ENCODE results near the gene NLGN2. TPM values are rescaled to one million over a fixed set of nuclear protein-coding genes. Genes with fewer than 3 reads are reported as not detected.

NLGN2 gene
- total RNA-seq, 2 donors from 2014 or later: 78.5 to 121 TPM

- Histone ChIP-seq H3K36me3 (ENCODE audit: control insufficient read depth, insufficient read depth, low read length) (no peaks in the 10 kb centered on the region), H3K27ac (ENCODE audit: low read depth, low read length) (no peak overlapping the region), H3K9me3 (ENCODE audit: control insufficient read depth, low read length) (no peaks in the 10 kb centered on the region), H3K9ac (ENCODE audit: extremely low read depth, low read length, poor library complexity, severe bottlenecking) (no peak overlapping the region), H3K27me3 (ENCODE audit: control insufficient read depth, insufficient read depth, low read length, poor library complexity, severe bottlenecking) (no peaks in the 10 kb centered on the region), H3K4me1 (ENCODE audit: control insufficient read depth, insufficient read depth, low read length) (no peaks in the 10 kb centered on the region), H3K4me3 (ENCODE audit: low read length) (no peak overlapping the region)
- Mint-ChIP-seq H3K27ac (no peak overlapping the region), H3K27me3 (ENCODE audit: insufficient read depth) (peaks cover 27% of the 10 kb centered on the region), H3K36me3 (ENCODE audit: low read depth) (no peaks in the 10 kb centered on the region), H3K9me3 (no peaks in the 10 kb centered on the region), H3K4me1 (no peaks in the 10 kb centered on the region), H3K4me3 (no peak overlapping the region)
- 94 to 98% methylated on average over 24 to 29 of the region's 29 CpGs for WGBS, 2 experiments (ENCODE audit: insufficient coverage in 1 of 2, insufficient read length in 1 of 2)
- no peak for TF ChIP-seq CTCF (conservative IDR thresholded peaks at IDR 0.05)
- no peak for DNase-seq
These were observed 19.3 kb downstream of the NLGN2 start for GRCh38 chr17:7426896-7427489.

GRCh38 chr17:7427549-7427948, 19.9 kb downstream of the NLGN2 start:
- H3K36me3 Mint-ChIP-seq (ENCODE audit: low read depth): no peaks in the 10 kb centered on the region
- H3K9me3 Mint-ChIP-seq: no peaks in the 10 kb centered on the region

GRCh38 chr17:7428557-7428956, 20.9 kb downstream of the NLGN2 start, which contains the start of gene SPEM3:
Gene SPEM3, plus strand, starts transcription at chr17:7428857. Its CDS starts 46 bp downstream, at chr17:7428903.
- Histone ChIP-seq H3K9me3 (ENCODE audit: control insufficient read depth, low read length) (no peaks in the 10 kb centered on the region), H3K4me1 (ENCODE audit: control insufficient read depth, insufficient read depth, low read length) (no peaks in the 10 kb centered on the region), H3K9ac (ENCODE audit: extremely low read depth, low read length, poor library complexity, severe bottlenecking) (no peak within 1 kb of the TSS), H3K27ac (ENCODE audit: low read depth, low read length) (no peak within 1 kb of the TSS), H3K36me3 (ENCODE audit: control insufficient read depth, insufficient read depth, low read length) (no peaks in the 10 kb centered on the region), H3K4me3 (ENCODE audit: low read length) (no peak within 1 kb of the TSS), H3K27me3 (ENCODE audit: control insufficient read depth, insufficient read depth, low read length, poor library complexity, severe bottlenecking) (no peaks in the 10 kb centered on the region)
- no peaks in the 10 kb centered on the region for H3K4me1 Mint-ChIP-seq
- H3K36me3 Mint-ChIP-seq (ENCODE audit: low read depth): no peaks in the 10 kb centered on the region
- no peaks in the 10 kb centered on the region for H3K9me3 Mint-ChIP-seq
- TF ChIP-seq CTCF (conservative IDR thresholded peaks at IDR 0.05): no peak
- H3K27ac Mint-ChIP-seq: peak within 1 kb of the TSS; percentile 26
- 75 to 84% methylated on average over 4 to 5 of the region's 5 CpGs for WGBS, 2 experiments (ENCODE audit: insufficient coverage in 1 of 2, insufficient read length in 1 of 2)
- H3K4me3 Mint-ChIP-seq: no peak within 1 kb of the TSS
- DNase-seq: no peak
- H3K27me3 Mint-ChIP-seq (ENCODE audit: insufficient read depth): peaks cover 29% of the 10 kb centered on the region

More at GRCh38 chr17:7427549-7427948, 19.9 kb downstream of the NLGN2 start:
- H3K27ac ChIP-seq (ENCODE audit: low read depth, low read length): no peak overlapping the region
- no peaks in the 10 kb centered on the region for H3K4me1 ChIP-seq (ENCODE audit: control insufficient read depth, insufficient read depth, low read length)
- H3K36me3 ChIP-seq (ENCODE audit: control insufficient read depth, insufficient read depth, low read length): no peaks in the 10 kb centered on the region
- H3K27me3 Mint-ChIP-seq (ENCODE audit: insufficient read depth): peaks cover 29% of the 10 kb centered on the region
- DNase-seq: no peak
- no peaks in the 10 kb centered on the region for H3K9me3 ChIP-seq (ENCODE audit: control insufficient read depth, low read length)
- H3K4me3 Mint-ChIP-seq: no peak overlapping the region
- no peak overlapping the region for H3K27ac Mint-ChIP-seq
- TF ChIP-seq CTCF (conservative IDR thresholded peaks at IDR 0.05): no peak
- H3K4me3 ChIP-seq (ENCODE audit: low read length): no peak overlapping the region
- H3K27me3 ChIP-seq (ENCODE audit: control insufficient read depth, insufficient read depth, low read length, poor library complexity, severe bottlenecking): no peaks in the 10 kb centered on the region
- 94 to 98% methylated on average over 5 to 7 of the region's 7 CpGs for WGBS, 2 experiments (ENCODE audit: insufficient coverage in 1 of 2, insufficient read length in 1 of 2)
- no peaks in the 10 kb centered on the region for H3K4me1 Mint-ChIP-seq
- H3K9ac ChIP-seq (ENCODE audit: extremely low read depth, low read length, poor library complexity, severe bottlenecking): no peak overlapping the region
